ENCODE measurements around the gene FRS2.

GRCh38 chr12:69433653-69434052, 36.5 kb upstream of the FRS2 start:
- TF ChIP-seq EZH2 (optimal IDR thresholded peaks at IDR 0.05; ENCODE audit: low read depth, low read length) (no peak), CTCF (IDR thresholded peaks at IDR 0.05; ENCODE audit: low read length) (no peak)

All from MM.1S (cell line).